Measurements from ENCODE around the gene CTNNA3. TPM values are rescaled to one million over a fixed set of nuclear protein-coding genes. Genes with fewer than 3 reads are reported as not detected.

Gene CTNNA3
- total RNA-seq, 1 donor from 2014 or later: 0.92 TPM

DNA sequence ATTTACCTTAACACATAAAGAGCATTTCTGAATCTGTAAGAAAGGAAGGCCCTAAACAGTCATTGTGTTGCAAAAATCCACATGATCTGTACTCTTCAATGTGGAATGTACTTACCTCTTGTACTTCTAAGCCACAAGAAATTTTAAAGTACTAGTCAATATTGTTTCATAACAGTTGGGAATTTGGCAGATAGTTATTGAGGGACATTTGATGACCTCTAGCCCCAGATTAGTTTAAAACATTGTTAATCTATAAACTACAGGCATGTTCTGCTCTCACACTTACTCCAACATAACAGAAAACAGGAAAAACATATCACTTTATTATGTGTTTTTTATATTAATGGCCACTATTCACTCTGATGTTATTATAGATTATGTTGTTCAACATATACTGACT lies 1755.9 kb downstream of the CTNNA3 start:
- peaks cover 23% of the 10 kb centered on the region for H3K4me1 Mint-ChIP-seq (ENCODE audit: low read depth)
- H3K4me3 Mint-ChIP-seq (ENCODE audit: unreplicated experiment): no peak overlapping the region
- no peak for DNase-seq (ENCODE audit: low spot score)
- H3K9me3 Mint-ChIP-seq (ENCODE audit: low read depth): no peaks in the 10 kb centered on the region
- no peaks in the 10 kb centered on the region for H3K27me3 Mint-ChIP-seq (ENCODE audit: low read depth)
- TF ChIP-seq CTCF (IDR thresholded peaks at IDR 0.05): no peak
- no peaks in the 10 kb centered on the region for H3K36me3 Mint-ChIP-seq (ENCODE audit: low read depth)
- H3K27ac Mint-ChIP-seq (ENCODE audit: unreplicated experiment): no peak overlapping the region

DNA sequence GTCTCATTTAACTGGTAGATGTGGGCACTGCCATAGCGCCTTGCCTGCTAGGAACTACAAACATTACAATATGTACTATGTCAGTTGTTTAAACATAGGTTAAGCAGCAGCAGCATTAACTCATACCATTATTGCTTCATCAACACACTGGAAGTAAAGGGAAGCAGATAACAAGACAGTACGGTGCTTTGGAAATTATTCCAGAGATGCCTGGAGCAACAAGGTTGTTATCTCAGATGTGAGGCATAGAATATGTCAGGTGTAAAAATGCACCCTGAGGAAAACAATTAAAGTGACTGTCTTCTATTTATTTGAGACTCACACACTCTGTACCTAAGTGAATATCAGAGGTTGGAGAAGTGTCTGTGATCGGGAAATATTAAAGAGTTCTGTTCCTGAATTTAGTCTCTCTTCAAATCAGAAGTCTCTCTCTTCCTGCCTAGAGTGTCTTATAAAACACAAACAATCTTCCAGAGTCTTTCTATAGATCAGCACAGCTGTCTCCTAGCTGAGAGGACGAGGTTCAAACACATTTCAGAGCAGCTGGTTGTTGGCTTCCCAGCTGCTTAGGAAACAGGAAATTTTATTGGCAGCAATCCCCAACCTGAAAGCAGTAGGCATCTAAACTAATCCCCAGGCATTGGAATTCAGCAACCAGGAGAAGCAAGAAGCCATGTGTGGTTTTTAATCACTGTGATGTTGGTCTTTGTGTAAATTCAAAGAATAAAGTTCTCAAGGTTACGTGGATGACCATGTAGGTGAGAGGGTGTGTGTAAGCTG lies 1764.5 kb downstream of the CTNNA3 start:
- peaks cover 7% of the 10 kb centered on the region for H3K4me1 Mint-ChIP-seq (ENCODE audit: low read depth)
- TF ChIP-seq CTCF (IDR thresholded peaks at IDR 0.05): no peak
- H3K4me3 Mint-ChIP-seq (ENCODE audit: unreplicated experiment): no peak overlapping the region
- peaks cover 2% of the 10 kb centered on the region for H3K27me3 Mint-ChIP-seq (ENCODE audit: low read depth)
- no peaks in the 10 kb centered on the region for H3K36me3 Mint-ChIP-seq (ENCODE audit: low read depth)
- no peak overlapping the region for H3K27ac Mint-ChIP-seq (ENCODE audit: unreplicated experiment)
- no peaks in the 10 kb centered on the region for H3K9me3 Mint-ChIP-seq (ENCODE audit: low read depth)
- no peak for DNase-seq (ENCODE audit: low spot score)

- Mint-ChIP-seq H3K9me3 (ENCODE audit: low read depth) (no peaks in the 10 kb centered on the region), H3K4me3 (ENCODE audit: unreplicated experiment) (no peak overlapping the region), H3K36me3 (ENCODE audit: low read depth) (peaks cover 2% of the 10 kb centered on the region), H3K27me3 (ENCODE audit: low read depth) (peaks cover 5% of the 10 kb centered on the region), H3K4me1 (ENCODE audit: low read depth) (peaks cover 29% of the 10 kb centered on the region), H3K27ac (ENCODE audit: unreplicated experiment) (no peak overlapping the region)
- TF ChIP-seq CTCF (IDR thresholded peaks at IDR 0.05): no peak
- DNase-seq (ENCODE audit: low spot score): no peak
Measured at GRCh38 chr10:65911151-65911835, 1784.7 kb downstream of the CTNNA3 start.

- Mint-ChIP-seq H3K4me1 (ENCODE audit: low read depth) (peaks cover 29% of the 10 kb centered on the region), H3K27ac (ENCODE audit: unreplicated experiment) (no peak overlapping the region), H3K4me3 (ENCODE audit: unreplicated experiment) (no peak overlapping the region), H3K9me3 (ENCODE audit: low read depth) (no peaks in the 10 kb centered on the region), H3K27me3 (ENCODE audit: low read depth) (peaks cover 1% of the 10 kb centered on the region), H3K36me3 (ENCODE audit: low read depth) (peaks cover under 1% of the 10 kb centered on the region)
- DNase-seq (ENCODE audit: low spot score): no peak
- no peak for TF ChIP-seq CTCF (IDR thresholded peaks at IDR 0.05)
Measured at GRCh38 chr10:65910209-65910608, 1785.8 kb downstream of the CTNNA3 start.

- Mint-ChIP-seq H3K4me1 (ENCODE audit: low read depth) (peaks cover 29% of the 10 kb centered on the region), H3K9me3 (ENCODE audit: low read depth) (no peaks in the 10 kb centered on the region), H3K27ac (ENCODE audit: unreplicated experiment) (no peak overlapping the region), H3K4me3 (ENCODE audit: unreplicated experiment) (no peak overlapping the region), H3K27me3 (ENCODE audit: low read depth) (no peaks in the 10 kb centered on the region), H3K36me3 (ENCODE audit: low read depth) (no peaks in the 10 kb centered on the region)
- TF ChIP-seq CTCF (IDR thresholded peaks at IDR 0.05): no peak
- no peak for DNase-seq (ENCODE audit: low spot score)
Measured at GRCh38 chr10:65907199-65907712, 1788.7 kb downstream of the CTNNA3 start.
